Transverse colon (tissue), 4 donors: ENCODE results near the gene ODF2L.

Experiments
- EP300 ChIP-seq: sonication (generic); formaldehyde crosslinking; IDR thresholded peaks from one replicate; pipeline ENCODE4 v1.6.1; 2017; ENCODE audit warnings: antibody characterized with exemption, low read depth
- POLR2A ChIP-seq: fragments of 450-650 bp; IDR thresholded peaks from one replicate; pipeline ENCODE4 v1.6.1; 2016; ENCODE audit warnings: antibody characterized with exemption, mild to moderate bottlenecking, moderate library complexity
- POLR2AphosphoS5 ChIP-seq, 3 donors: sonication (generic); formaldehyde crosslinking; IDR thresholded peaks; one replicate each; pipeline ENCODE4 v1.6.1; 2016; ENCODE audit warnings: antibody characterized with exemption in 3 of 3
- TF ChIP-seq, protein P1 (sequence below), 5 experiments: fragments of 200-600 bp in 3 of 5; fragments of 450-650 bp in 2 of 5; sonication (generic) in 3 of 5; IDR thresholded peaks; 1 replicate in 2 of 5; 2 replicates in 3 of 5; pipeline ENCODE4 v1.5.1; 2016 to 2017; ENCODE audit warnings: antibody characterized with exemption in 5 of 5, inconsistent platforms in 3 of 5, mild to moderate bottlenecking in 2 of 5, moderate library complexity in 1 of 5

DNA sequence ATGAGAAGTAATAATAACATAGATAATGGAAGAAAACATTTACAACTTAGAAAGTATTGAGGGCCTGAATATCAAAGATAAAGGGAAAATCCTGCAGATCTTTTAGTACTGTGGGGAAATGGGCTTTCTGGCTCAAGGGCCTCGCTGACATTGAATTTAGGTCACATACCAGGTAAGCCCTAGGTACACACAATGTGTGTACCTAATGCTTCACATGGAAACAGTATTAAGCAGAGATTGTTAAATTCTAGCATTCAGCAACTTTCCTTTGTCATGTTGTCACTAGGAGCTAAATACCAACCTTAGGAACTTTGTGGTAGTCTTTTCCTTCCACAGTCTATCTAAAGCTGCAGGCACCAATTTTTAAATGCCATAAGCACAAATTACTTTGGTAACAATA, 49.7 kb downstream of the ODF2L start:
- TF ChIP-seq, protein P1, sequence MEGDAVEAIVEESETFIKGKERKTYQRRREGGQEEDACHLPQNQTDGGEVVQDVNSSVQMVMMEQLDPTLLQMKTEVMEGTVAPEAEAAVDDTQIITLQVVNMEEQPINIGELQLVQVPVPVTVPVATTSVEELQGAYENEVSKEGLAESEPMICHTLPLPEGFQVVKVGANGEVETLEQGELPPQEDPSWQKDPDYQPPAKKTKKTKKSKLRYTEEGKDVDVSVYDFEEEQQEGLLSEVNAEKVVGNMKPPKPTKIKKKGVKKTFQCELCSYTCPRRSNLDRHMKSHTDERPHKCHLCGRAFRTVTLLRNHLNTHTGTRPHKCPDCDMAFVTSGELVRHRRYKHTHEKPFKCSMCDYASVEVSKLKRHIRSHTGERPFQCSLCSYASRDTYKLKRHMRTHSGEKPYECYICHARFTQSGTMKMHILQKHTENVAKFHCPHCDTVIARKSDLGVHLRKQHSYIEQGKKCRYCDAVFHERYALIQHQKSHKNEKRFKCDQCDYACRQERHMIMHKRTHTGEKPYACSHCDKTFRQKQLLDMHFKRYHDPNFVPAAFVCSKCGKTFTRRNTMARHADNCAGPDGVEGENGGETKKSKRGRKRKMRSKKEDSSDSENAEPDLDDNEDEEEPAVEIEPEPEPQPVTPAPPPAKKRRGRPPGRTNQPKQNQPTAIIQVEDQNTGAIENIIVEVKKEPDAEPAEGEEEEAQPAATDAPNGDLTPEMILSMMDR (IDR thresholded peaks at IDR 0.05): no peak
- TF ChIP-seq POLR2A (no peak), EP300 (no peak), POLR2AphosphoS5 (IDR thresholded peaks at IDR 0.05) (no peak)
